CD4-positive, alpha-beta T cell treated with Interleukin-6 at 100 ng/mL for 8 hours (primary cell): Measurements from ENCODE around the gene ZNF92.
"Not testable (repeated sequence)": the region's sequence is repeated elsewhere in the genome, so short reads cannot be mapped to it uniquely, and the experiment has no call there.

Experiments used
- DNase-seq: peaks from one replicate; pipeline ENCODE4 v3.0.0-alpha.2; 2020; ENCODE audit warnings: mixed read lengths, low spot score

The ZNF92 gene

GRCh38 chr7:65373608-65374351, at the start of gene ZNF92:
TSS of gene ZNF92 (plus strand) at chr7:65373855. CDS start at chr7:65373998, 143 bp downstream.
- peak; percentile 95 for DNase-seq

DNA sequence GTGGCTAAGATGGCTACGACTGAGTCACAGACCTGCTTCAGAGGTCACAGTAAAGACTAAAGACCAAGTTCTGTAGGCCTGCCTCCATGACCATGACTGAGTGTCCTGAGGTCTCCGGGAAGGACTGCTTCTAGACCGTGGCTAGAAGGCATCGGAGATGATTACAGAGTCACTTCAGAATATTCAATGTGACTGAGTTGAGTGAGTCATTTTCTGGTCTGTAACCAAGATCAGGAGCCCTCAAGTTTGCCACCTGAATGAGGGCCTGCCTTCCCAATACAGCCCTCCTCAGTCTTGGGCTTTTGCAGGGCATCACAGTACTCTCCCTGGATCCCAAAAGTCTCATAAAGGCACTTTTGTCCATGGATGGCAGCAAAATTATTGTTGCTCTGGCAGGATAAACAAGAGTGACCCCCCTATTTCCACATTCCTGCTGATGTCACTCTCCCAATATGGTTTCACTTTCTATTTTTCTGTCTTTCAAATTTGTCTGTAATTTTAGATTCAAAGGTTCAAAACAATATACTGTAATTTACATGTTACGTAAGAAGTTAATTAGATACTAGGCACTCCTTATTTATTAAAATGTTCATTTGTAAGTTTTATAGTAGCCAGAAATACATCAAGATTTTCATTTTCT, 47.7 kb upstream of the ZNF92 start:
- no peak for DNase-seq

DNA sequence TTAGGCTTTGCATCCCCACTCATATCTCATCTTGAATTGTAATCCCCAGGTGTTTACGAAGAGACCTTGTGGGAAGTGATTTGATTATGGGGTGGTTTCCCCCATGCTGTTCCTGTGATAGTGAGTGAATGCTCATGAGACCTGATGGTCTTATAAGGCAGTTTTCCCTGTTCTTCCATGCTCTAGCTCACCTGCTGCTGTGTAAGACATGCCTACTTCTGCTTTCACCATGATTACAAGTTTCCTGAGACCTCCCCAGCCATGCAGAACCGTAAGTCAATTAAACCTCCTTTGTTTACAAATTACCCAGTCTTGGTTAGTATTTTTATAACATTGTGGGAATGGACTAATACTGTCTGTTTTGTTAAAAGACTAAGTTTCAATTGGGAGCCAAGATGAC, 35.3 kb upstream of the ZNF92 start:
- DNase-seq = no peak

DNA sequence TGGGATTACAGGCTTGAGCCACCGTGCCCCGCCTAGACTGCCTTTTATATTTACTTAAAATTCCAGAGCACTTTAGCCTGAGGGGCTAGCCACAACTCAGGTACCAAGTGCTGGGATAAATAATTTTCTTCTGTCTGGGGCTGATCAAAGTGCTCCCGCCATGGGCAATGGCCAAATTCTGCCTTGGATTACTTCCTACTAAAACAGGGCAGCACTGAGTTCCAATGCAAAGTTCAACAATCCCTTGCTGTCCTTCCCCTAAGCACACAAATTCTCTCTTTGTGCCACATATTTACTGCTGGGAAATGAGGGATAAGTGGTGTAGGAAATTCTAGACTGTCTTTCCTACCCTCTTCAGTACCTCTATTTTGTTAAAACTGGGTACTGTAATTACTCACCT, 34.4 kb upstream of the ZNF92 start:
- DNase-seq = no peak

DNA sequence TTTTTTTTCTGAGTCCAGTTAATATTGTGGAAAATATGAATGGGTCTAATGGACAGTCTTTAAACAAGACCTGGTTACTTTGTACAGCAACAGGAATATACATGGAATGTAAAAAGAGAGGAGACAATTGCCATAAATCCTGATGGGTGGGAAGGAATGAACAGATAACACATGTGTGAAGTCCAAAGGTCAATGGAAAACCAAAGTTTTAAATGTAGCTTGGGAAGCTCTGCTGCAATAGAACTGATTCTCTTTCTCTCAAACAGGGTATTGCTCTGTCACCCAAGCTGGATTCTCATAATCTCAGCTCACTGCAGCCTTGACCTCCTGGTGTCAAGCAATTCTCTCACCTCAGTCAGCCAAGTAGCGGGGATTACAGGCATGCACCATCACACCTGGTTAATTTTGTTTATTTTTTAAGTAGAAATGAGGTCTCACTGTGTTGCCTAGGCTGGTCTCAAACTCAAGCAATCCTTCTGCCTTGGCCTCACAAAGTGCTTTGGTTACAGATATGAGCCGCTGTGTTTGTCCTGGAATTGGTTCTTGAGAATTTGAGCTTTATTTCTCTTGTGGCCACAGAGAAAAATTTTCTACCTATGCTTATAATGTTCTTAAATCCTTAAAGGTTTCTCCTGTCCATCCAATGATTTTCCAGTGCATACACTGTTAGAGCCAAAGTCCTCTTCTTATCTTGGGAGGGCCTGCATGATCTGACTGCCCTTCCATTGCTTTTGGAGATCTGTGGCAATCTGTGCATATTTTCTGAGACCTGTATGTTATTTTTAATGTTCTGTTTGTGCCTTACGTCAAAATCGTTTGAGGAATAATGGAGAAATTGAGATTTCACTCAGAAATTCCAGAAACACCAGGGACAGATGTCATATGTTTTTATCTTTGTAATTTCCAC, 30.7 kb upstream of the ZNF92 start:
- no peak for DNase-seq

- DNase-seq = not testable (repeated sequence)
Observed at GRCh38 chr7:65344541-65344940, 29.1 kb upstream of the ZNF92 start.

DNA sequence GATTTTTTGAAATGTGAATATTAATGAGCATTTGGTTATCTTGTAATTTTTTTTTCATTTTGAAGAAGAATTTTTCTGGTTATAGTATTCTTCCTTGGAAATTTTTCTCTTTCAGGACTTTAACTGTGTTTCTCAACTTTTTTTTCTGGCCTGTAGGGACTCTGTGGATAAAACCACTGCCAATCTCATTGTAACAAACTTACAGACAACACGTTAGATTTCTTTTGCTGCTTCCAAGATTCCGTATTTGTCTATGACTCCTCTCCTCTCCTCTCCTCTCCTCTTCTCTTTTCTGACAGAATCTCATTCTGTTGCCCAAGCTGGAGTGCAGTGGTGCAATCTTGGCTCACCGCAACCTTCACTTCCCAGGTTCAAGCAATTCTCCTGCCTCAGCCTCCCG, 19.4 kb upstream of the ZNF92 start:
- DNase-seq = no peak

GRCh38 chr7:65369843-65370242, 3.8 kb upstream of the ZNF92 start:
- DNase-seq = no peak

DNA sequence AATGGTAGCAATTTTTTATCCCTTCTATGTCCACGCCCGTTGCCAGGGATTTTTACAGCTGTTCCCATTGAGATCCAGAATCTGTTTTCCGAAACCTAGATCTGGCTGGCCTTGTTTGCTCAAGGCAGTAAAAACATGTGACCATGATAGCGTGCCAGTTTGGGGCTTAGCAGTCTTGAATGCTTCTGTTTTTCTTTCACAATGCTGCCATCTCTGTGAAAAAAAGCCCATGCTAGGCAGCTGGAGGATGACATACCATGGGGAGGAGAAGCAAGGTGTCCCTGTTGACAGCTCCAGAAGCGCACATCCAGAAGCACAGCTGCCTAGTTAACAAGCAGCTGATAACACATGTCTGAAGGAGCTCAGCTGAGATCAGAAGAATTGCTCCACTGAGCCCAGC, 2.2 kb upstream of the ZNF92 start:
- DNase-seq = no peak

DNA sequence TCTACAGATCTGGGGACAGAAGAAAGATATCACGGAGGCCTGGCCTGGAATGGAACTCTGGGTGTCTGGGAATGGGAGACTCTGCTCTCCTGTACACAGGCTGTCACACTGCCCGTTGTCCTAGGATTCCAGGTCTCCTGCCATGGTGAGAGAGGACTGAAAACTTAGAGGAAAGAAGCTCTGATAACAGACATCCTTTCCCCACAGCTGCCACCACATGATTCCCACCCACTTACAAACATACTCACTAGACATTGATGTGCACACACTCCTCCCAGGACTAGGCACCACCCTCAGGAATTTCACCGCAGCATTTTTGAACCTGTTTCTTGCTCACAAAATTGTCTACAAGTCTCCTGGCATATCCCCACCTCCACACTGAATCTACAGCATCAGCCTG, 5.7 kb downstream of the ZNF92 start:
- DNase-seq = no peak

DNA sequence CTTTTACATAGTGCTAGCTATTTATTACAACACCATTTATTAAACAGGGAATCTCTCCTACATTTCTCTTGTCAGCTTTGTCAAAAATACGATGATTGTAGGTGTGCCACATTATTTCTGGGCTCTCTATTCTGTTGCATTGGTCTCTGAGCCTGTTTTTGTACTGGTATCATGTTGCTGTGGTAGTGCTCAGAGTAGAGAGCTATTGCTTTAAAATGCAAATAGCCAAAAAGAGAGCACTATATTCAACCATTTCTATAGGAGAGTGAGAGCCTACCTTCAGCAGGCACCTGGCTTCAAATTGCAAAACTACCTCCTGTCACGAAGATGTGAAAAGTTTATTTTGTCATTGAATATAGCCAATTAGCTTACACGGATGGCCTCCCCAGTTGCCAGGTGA, 8.1 kb downstream of the ZNF92 start:
- no peak for DNase-seq

DNA sequence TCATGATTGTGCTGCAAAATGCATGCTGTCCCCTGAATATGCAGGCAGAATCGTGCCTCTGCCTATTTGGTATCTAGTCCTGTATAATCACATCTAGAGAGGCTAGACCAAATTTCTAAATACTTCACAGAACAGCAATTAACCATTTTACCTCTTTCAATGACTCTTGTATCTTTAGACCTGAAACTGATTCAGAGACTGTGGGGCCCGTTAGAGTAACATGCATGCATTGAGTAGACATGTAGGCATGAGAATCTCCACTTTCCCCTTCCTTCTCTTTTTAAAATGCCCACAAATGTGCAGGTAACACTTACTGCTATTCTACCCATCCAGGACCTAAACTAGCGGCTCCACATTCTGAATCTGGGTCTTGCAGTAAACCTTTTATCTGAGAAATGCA, 8.8 kb downstream of the ZNF92 start:
- no peak for DNase-seq

DNA sequence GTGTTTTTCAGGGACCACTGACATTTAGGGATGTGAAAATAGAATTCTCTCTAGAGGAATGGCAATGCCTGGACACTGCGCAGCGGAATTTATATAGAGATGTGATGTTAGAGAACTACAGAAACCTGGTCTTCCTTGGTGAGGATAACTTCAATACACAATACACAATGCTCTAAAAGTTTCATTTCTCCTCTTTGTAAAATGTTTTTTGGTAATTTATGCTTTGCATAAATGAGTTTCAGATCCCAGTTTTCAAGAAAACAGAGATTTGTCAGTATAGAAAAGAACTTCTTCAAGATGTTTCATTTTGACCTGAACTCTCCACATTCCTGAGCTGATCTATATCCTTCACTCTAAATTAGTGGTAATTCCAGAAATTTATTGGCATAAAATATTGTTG, 14.2 kb downstream of the ZNF92 start:
- DNase-seq = no peak

DNA sequence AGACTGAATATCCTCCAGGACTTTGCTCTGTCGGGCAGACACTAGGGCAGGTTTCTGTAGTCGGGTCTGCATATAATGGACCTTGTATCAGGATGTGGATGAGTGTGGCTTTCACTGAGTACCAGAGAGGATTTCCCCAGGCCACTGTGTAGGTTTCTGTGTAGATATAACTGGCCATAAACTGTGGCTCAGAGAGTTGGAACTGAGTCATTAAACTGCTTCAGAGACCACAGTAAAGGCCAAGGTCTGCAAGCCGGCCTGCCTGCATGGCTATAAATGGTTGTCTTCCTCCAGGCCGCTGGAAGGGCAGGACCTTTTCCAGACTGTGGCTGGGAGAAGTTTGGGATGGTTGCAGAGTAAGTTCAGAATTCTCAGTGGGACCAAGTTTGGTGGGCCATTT, 16.9 kb downstream of the ZNF92 start:
- no peak for DNase-seq

GRCh38 chr7:65397730-65398142, 24.1 kb downstream of the ZNF92 start:
- no peak for DNase-seq

DNA sequence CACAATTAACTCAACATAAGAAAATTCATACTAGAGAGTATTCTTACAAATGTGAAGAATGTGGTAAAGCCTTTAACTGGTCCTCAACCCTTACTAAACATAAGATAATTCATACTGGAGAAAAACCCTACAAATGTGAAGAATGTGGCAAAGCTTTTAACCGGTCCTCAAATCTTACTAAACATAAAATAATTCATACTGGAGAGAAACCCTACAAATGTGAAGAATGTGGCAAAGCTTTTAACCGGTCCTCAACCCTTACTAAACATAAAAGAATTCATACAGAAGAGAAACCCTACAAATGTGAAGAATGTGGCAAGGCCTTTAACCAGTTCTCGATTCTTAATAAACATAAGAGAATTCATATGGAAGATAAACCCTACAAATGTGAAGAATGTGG, 25.0 kb downstream of the ZNF92 start:
- DNase-seq = not testable (repeated sequence)

DNA sequence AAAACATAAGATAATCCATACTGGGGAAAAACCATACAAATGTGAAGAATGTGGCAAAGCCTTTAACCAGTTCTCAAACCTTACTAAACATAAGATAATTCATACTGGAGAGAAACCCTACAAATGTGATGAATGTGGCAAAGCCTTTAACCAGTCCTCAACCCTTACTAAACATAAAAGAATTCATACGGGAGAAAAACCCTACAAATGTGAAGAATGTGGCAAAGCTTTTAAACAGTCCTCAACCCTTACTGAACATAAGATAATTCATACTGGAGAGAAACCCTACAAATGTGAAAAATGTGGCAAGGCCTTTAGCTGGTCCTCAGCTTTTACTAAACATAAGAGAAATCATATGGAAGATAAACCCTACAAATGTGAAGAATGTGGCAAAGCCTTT, 25.4 kb downstream of the ZNF92 start:
- DNase-seq = not testable (repeated sequence)

DNA sequence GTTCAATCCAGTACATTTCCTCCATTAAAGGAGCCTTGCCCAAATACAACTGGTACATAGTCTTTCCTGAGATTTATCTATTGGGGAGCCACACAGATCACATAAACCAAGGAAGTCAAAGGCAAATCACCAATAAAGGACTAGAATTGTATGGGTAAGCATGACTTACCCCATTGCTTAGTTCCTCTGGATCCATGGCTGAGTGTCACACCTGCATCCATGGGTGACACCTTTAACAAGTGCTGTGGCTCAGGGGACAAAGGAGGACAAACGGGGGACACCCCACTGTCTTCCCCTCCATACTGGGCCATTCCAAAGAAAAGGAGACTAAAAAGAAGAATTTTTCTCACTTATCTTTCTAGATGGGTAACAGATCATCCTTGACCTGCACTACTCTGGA, 30.4 kb downstream of the ZNF92 start:
- no peak for DNase-seq

DNA sequence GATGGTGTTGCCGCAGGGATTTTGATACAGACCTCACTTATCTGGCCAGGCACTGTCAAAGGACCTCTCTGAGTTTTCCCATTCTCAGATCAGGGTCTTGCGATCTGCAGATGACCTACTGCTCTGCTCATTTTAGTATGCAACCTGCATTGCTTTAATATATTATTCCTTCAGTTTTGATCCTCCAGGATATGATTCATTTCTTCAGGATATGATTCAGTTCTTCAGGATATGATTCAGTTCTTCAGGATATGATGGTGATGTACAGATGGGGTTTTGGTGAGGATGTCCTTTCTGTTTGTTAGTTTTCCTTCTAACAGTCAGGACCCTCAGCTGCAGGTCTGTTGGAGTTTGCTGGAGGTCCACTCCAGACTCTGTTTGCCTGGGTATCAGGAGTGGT, 33.1 kb downstream of the ZNF92 start:
- not testable (repeated sequence) for DNase-seq

DNA sequence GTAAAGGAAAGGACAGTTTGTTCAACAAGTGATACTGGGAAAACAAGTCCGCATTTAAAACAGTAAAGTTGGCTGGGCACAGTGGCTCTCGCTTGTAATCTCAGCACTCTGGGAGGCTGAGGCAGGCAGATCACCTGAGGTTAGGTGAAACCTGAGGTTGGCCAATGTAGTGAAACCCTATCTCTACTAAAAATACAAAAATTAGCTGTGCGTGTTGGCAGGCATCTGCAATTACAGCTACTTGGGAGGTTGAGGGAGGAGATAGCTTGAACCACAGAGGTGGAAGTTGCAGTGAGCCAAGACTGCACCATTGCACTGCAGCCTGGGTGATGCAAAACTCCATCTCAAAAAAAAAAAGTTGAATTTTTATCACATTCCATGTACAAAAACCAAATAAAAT, 35.7 kb downstream of the ZNF92 start:
- no peak for DNase-seq

GRCh38 chr7:65411249-65411648, 37.6 kb downstream of the ZNF92 start:
- no peak for DNase-seq

DNA sequence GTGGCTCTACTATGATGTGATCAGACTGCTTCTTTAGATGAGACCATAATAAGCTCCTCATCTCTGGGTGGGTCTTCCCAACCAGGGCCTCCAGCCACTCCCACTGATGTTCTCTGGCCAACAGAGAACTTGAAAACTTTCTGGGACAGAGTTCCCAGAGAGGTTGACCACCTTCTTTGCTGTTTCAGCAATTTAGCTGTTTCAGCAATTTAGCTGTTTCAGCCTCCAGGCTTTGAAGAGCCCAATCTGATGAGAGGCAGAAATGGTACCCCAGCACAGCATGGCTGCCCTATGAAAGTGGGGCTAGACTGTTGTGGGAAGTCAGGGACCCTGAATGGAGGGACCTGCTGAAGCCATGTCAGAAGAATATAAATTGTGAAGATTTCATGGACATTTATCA, 49.0 kb downstream of the ZNF92 start:
- DNase-seq = no peak

DNA sequence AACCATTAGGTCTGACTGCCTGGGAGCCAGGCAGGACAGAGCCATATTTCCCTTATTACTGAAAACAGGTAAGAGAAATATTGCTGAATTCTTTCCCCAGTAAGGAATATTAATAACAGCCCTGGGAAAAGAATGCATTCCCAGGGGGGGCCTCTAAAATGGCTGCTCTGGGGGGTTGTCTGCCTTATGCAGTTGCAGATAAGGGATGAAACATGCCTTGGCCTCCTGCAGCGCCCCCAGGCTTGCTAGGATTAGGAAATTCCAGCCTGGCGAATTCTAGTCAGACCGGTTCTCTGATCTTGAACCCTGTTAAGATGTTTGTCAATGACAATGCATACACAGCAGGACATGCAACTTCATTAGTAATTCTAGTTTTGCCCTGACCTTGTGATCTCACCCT, 49.6 kb downstream of the ZNF92 start:
- DNase-seq = not testable (repeated sequence)
